Breast epithelium (tissue), 4 donors: ENCODE results near the gene ITPRID2. TPM values are rescaled to one million over a fixed set of nuclear protein-coding genes. Genes with fewer than 3 reads are reported as not detected.

Source experiments
- DNase-seq, 2 donors: peaks; one replicate each; pipeline ENCODE4 v3.0.0-alpha.2; 2019; ENCODE audit warnings: low spot score in 2 of 2
- H3K27ac ChIP-seq, 2 donors: fragments of 200-600 bp; sonication (generic) in 1 of 2; one replicate each; pipeline ENCODE4 v1.5.1; 2016 to 2019; ENCODE audit warnings: mild to moderate bottlenecking in 1 of 2
- H3K27me3 ChIP-seq, 2 donors: fragments of 200-600 bp; sonication (generic) in 1 of 2; one replicate each; pipeline versions ENCODE4 v1.5.1 to v1.6.0; 2017 to 2019; ENCODE audit warnings: control low read depth in 1 of 2, mild to moderate bottlenecking in 1 of 2
- H3K36me3 ChIP-seq: fragments of 200-600 bp; one replicate; pipeline ENCODE4 v1.5.1; 2019
- H3K4me1 ChIP-seq, 2 donors: fragments of 200-600 bp; sonication (generic); one replicate each; pipeline ENCODE4 v1.5.1; 2016 to 2019; ENCODE audit warnings: control low read depth in 1 of 2
- H3K4me3 ChIP-seq, 3 donors: fragments of 200-600 bp; sonication (generic); 1 replicate in 2 of 3; 2 replicates in 1 of 3; pipeline ENCODE4 v1.5.1; 2016 to 2019; ENCODE audit warnings: mild to moderate bottlenecking in 3 of 3, moderate library complexity in 2 of 3
- H3K9me3 ChIP-seq, 2 donors: fragments of 200-600 bp; sonication (generic) in 1 of 2; one replicate each; pipeline ENCODE4 v1.5.1; 2016 to 2019; ENCODE audit warnings: control low read depth in 1 of 2
- POLR2A ChIP-seq: fragments of 450-650 bp; IDR thresholded peaks from one replicate; pipeline ENCODE4 v1.6.1; 2016; ENCODE audit warnings: antibody characterized with exemption, mild to moderate bottlenecking, moderate library complexity
- POLR2AphosphoS5 ChIP-seq, 3 donors: sonication (generic); formaldehyde crosslinking; IDR thresholded peaks; one replicate each; pipeline ENCODE4 v1.6.1; 2017; ENCODE audit warnings: antibody characterized with exemption in 3 of 3
- intact Hi-C: fragments of 100-400 bp; cut with DNase I; formaldehyde crosslinking; loops from one replicate; pipeline ENCODE4 v1.15.1; 2023; ENCODE audit warnings: low total_unique reads
- total RNA-seq, 3 donors: library from RNA; depleted of rRNA; stranded (reverse); fragments of >200 nt; gene quantifications; one replicate each; pipeline ENCODE4 v1.1.0, GENCODE V29; 2016
- TF ChIP-seq, protein P1 (sequence below), 3 donors: fragments of 450-650 bp; IDR thresholded peaks; one replicate each; pipeline ENCODE4 v1.5.1; 2016 to 2017; ENCODE audit warnings: antibody characterized with exemption in 3 of 3, mild to moderate bottlenecking in 3 of 3, moderate library complexity in 3 of 3

The ITPRID2 gene
- total RNA-seq: 100 to 1,000 TPM in 1 of 3 donors, 10 to 100 TPM in 2; 67.2 to 170 (median 98.9) TPM

DNA sequence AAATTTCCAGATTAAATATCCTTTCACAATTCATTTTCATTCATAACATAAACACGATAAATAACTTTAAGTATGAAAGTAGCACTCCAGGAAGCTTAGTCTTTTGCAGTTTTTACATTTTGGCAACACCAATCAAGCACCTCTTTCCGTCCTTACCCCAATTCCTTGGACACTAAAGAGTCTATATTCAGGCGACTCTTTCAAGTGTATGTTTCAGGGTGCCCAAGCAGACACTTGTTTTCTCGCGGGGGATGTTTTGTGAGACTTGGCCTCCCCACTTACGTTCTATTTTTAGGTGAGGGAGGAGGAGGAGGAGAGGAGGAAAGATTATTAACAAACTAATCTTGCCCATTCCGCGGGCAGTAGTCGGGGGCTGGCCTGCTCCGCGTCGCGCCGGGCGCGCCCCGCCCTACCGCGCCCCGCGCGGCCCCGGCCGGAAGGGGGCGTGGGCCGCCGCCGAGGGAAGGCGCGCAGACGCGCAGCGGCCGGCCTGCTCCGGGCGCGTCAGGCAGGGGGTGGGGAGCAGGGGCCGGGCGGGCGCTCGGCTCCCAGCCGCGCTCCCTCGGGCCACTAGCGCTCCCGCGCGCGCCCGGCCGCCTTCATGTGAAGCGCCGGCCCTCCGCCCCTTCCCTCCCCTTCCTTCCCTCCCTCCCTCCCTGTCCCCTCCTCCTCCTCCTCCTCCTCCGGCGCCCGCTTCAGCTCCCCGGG is at the start of gene ITPRID2:
ITPRID2 (plus strand) TSS at position 473 of the 708 bp plus-strand sequence. CDS start 337 bp downstream, outside the sequence.
- peak; percentile 69 to 78 for DNase-seq
- peak within 1 kb of the TSS; percentile 97 for H3K27ac ChIP-seq
- H3K4me1 ChIP-seq: peaks cover 0 to 7% of the 10 kb centered on the region in 2 donors
- peak within 1 kb of the TSS; percentile 62 to 91 (median 84) for H3K4me3 ChIP-seq
- no peaks in the 10 kb centered on the region for H3K27me3 ChIP-seq
- no peaks in the 10 kb centered on the region for H3K9me3 ChIP-seq
- TF ChIP-seq POLR2A (no peak), POLR2AphosphoS5 (IDR thresholded peaks at IDR 0.05) (peak in 1 of 3 donors; percentile 32)
- TF ChIP-seq, protein P1, sequence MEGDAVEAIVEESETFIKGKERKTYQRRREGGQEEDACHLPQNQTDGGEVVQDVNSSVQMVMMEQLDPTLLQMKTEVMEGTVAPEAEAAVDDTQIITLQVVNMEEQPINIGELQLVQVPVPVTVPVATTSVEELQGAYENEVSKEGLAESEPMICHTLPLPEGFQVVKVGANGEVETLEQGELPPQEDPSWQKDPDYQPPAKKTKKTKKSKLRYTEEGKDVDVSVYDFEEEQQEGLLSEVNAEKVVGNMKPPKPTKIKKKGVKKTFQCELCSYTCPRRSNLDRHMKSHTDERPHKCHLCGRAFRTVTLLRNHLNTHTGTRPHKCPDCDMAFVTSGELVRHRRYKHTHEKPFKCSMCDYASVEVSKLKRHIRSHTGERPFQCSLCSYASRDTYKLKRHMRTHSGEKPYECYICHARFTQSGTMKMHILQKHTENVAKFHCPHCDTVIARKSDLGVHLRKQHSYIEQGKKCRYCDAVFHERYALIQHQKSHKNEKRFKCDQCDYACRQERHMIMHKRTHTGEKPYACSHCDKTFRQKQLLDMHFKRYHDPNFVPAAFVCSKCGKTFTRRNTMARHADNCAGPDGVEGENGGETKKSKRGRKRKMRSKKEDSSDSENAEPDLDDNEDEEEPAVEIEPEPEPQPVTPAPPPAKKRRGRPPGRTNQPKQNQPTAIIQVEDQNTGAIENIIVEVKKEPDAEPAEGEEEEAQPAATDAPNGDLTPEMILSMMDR (IDR thresholded peaks at IDR 0.05): peak in 1 of 3 donors; percentile 34
- no peaks in the 10 kb centered on the region for H3K36me3 ChIP-seq
- intact Hi-C loops: no loop called here

DNA sequence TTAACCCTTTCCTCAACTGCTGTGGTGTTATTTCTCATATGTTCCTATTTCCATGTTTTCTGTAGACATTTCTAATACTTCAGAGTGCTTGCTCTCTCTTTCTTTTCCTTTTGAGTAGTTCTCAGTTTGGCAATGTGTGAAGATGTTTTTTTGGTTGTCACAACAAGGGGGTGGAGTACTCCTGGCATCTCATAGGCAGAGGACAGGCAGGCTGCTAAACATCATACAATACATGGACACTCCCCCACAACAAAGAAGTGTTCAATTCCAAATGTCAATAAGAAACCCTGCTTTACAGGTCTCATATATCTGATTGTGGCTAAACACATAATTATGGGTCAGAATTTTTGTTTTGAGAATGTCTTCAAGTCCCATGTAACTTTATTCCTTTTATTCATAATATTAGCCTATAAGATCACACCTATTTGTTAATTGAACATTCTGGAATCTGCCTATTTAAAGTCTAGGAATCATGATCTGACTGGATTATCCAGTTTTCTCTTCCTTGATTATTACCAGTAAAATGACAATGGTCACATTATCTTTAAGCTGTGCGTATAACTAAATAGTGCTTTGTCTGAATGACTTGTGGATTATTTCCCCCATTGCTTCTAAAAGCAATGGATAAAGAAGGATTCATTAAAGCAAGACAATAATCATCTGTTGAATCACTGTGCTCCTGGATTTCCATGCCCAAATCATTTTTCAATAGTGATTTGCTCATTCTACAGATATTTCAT is 46.8 kb upstream of the ITPRID2 start:
- H3K4me1 ChIP-seq: no peaks in the 10 kb centered on the region
- H3K36me3 ChIP-seq: no peaks in the 10 kb centered on the region
- no peaks in the 10 kb centered on the region for H3K27me3 ChIP-seq
- H3K9me3 ChIP-seq: no peaks in the 10 kb centered on the region
- no peak for DNase-seq
- no peak overlapping the region for H3K4me3 ChIP-seq
- intact Hi-C loops: no loop called here
- H3K27ac ChIP-seq: peak overlapping the region; percentile 54 to 57
- no peak for TF ChIP-seq POLR2A
- TF ChIP-seq, protein P1 (IDR thresholded peaks at IDR 0.05): no peak
- no peak for TF ChIP-seq POLR2AphosphoS5 (IDR thresholded peaks at IDR 0.05)

DNA sequence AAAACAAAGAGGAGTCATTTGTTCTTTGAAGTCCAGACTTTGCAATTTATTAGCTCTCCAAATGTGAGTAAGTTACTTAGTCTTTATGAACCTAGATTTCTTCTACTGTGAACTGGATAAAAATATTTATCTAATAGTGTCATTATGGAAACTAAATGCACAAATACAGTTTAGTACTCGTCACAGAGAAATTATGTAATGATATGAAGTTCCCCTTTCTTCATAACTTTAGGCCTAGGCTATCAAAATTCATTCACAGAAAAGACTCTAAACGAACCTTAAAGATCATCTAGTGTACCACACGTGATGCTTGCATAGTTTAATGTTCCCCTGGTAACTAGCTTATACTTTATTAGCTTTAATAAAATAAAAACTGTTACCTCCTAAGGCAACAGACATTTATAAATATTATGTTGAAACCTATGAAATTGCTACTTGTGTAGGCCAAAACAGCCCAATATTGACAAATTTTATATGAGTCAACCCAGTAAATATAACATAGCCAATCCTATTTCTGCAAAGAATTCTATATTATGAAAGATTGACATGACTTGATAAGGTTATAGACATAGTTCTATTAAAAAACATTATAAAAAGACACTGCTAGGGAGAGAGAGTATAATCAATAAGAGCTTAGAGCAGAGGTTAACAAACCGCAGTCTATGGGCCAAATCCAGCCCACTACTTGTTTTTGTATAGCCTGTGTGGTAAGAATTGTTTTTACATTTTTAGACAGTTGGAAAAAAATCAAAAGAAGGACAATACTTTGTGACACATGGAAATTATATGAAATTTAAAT is 44.9 kb upstream of the ITPRID2 start:
- Histone ChIP-seq H3K9me3 (no peaks in the 10 kb centered on the region), H3K27me3 (no peaks in the 10 kb centered on the region), H3K4me1 (no peaks in the 10 kb centered on the region), H3K4me3 (no peak overlapping the region), H3K27ac (peak overlapping the region in 1 of 2 donors; percentile 54), H3K36me3 (no peaks in the 10 kb centered on the region)
- intact Hi-C loops: no loop called here
- no peak for TF ChIP-seq POLR2AphosphoS5 (IDR thresholded peaks at IDR 0.05)
- TF ChIP-seq POLR2A: no peak
- TF ChIP-seq, protein P1 (IDR thresholded peaks at IDR 0.05): no peak
- DNase-seq: no peak

DNA sequence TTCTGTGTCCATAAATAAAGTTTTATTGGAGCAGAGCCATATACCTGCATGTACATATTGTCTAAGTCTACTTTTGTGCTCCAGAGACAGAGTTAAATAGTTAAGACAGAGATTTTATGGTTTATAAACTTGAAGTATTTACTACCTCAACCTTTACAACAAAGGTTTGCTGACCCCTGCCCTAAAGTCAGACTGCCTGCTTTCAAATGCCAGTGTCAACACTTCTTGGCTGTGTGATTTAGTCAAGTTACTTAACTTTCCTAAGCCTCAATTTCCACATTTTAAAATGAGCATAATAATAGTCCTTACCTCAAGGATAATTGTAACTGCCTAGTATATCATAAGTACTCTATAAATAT is 44.4 kb upstream of the ITPRID2 start:
- H3K27ac ChIP-seq: peak overlapping the region in 1 of 2 donors; percentile 54
- intact Hi-C loops: no loop called here
- H3K9me3 ChIP-seq: no peaks in the 10 kb centered on the region
- DNase-seq: no peak
- H3K27me3 ChIP-seq: no peaks in the 10 kb centered on the region
- H3K36me3 ChIP-seq: no peaks in the 10 kb centered on the region
- TF ChIP-seq POLR2A (no peak), POLR2AphosphoS5 (IDR thresholded peaks at IDR 0.05) (no peak)
- TF ChIP-seq, protein P1 (IDR thresholded peaks at IDR 0.05): no peak
- no peaks in the 10 kb centered on the region for H3K4me1 ChIP-seq
- H3K4me3 ChIP-seq: no peak overlapping the region
